22Rv1 (cell line): Measurements from ENCODE around the gene CREB5.
A peak's percentile ranks its signal among the peaks of the same experiment; 100 is the strongest.

Experiments used
- H3K27ac ChIP-seq: fragments of 450-650 bp; 2 replicates; pipeline ENCODE4 v1.5.1; 2017
- CTCF ChIP-seq: fragments of 450-650 bp; IDR thresholded peaks from 2 replicates; pipeline ENCODE4 v1.5.1; 2017; ENCODE audit warnings: mild to moderate bottlenecking
- ZFX ChIP-seq: fragments of 450-650 bp; IDR thresholded peaks from 2 replicates; pipeline ENCODE4 v1.6.1; 2017; ENCODE audit warnings: antibody characterized with exemption, borderline replicate concordance

Gene CREB5

GRCh38 chr7:28619256-28619655, 206.9 kb downstream of the CREB5 start:
- H3K27ac ChIP-seq: no peak overlapping the region
- TF ChIP-seq CTCF (no peak), ZFX (no peak)

GRCh38 chr7:28621369-28621841, 209.1 kb downstream of the CREB5 start:
- TF ChIP-seq CTCF: no peak
- TF ChIP-seq ZFX: no peak
- H3K27ac ChIP-seq: no peak overlapping the region

GRCh38 chr7:28623105-28623730, 210.9 kb downstream of the CREB5 start:
- H3K27ac ChIP-seq: no peak overlapping the region
- TF ChIP-seq CTCF: no peak
- TF ChIP-seq ZFX: no peak

GRCh38 chr7:28623863-28624262, 211.5 kb downstream of the CREB5 start:
- no peak for TF ChIP-seq ZFX
- TF ChIP-seq CTCF: peak; percentile 65

GRCh38 chr7:28625432-28625831, 213.1 kb downstream of the CREB5 start:
- H3K27ac ChIP-seq: no peak overlapping the region
- no peak for TF ChIP-seq CTCF
- TF ChIP-seq ZFX: no peak

More at GRCh38 chr7:28623863-28624262, 211.5 kb downstream of the CREB5 start:
- no peak overlapping the region for H3K27ac ChIP-seq

- H3K27ac ChIP-seq: no peak overlapping the region
- no peak for TF ChIP-seq ZFX
- TF ChIP-seq CTCF: no peak
Measured at GRCh38 chr7:28626221-28626620, 213.9 kb downstream of the CREB5 start.

- H3K27ac ChIP-seq: no peak overlapping the region
- TF ChIP-seq ZFX: no peak
- TF ChIP-seq CTCF: peak; percentile 80
Measured at GRCh38 chr7:28626624-28627262, 214.4 kb downstream of the CREB5 start.
